IMR-90 (cell line): ENCODE data around the gene WNT4. TPM values are rescaled to one million over a fixed set of nuclear protein-coding genes. Genes with fewer than 3 reads are reported as not detected.

Source experiments
- ATAC-seq: fragments of 200-7000 bp; cut with Tn5 transposase; 2 replicates; pipeline ENCODE4 v1.9.1; 2020; ENCODE audit warnings: low read depth, mild to moderate bottlenecking, moderate library complexity
- BruUV-seq: library from RNA; stranded (reverse); fragments of 400-500 nt; replicated peaks from 2 replicates; lab custom pipeline; 2021; lab: Mats Ljungman, UMichigan
- CTCF ChIA-PET: fragments of 300-600 bp; formaldehyde crosslinking; extraction: SDS; loops from one replicate; lab custom pipeline; 2021; ENCODE audit warnings: antibody characterized with exemption; lab: Yijun Ruan, JAX
- POLR2A ChIA-PET: fragments of 300-600 bp; sonication (Branson Sonifier 250); formaldehyde crosslinking; loops from one replicate; lab custom pipeline; 2022; ENCODE audit warnings: antibody characterized with exemption; ENCODE audit not compliant: unreplicated experiment; lab: Charles Lee
- DNase-seq: peaks from one replicate; pipeline ENCODE4 v3.0.0; 2013
- H2AFZ ChIP-seq: replicated peaks from 2 replicates; pipeline ENCODE3; 2013; ENCODE audit warnings: low read length, mild to moderate bottlenecking; ENCODE audit not compliant: poor library complexity
- H2AK5ac ChIP-seq: 2 replicates; pipeline ENCODE4 v1.6.1; 2013; ENCODE audit warnings: low read depth, low read length, inconsistent platforms
- H2AK9ac ChIP-seq: replicated peaks from 2 replicates; pipeline ENCODE3; 2013; ENCODE audit warnings: mild to moderate bottlenecking, low read depth, low read length, moderate library complexity; ENCODE audit not compliant: poor library complexity
- H2BK120ac ChIP-seq: 2 replicates; pipeline ENCODE4 v1.6.1; 2013; ENCODE audit warnings: low read depth, low read length, inconsistent platforms
- H2BK15ac ChIP-seq: 3 replicates; pipeline ENCODE4 v1.6.1; 2013; ENCODE audit warnings: low read depth, low read length, inconsistent platforms
- H2BK20ac ChIP-seq: 2 replicates; pipeline ENCODE4 v1.6.1; 2013; ENCODE audit warnings: low read depth, mild to moderate bottlenecking, inconsistent platforms, low read length, moderate library complexity
- H2BK5ac ChIP-seq: 2 replicates; pipeline ENCODE4 v1.6.1; 2013; ENCODE audit warnings: mild to moderate bottlenecking, low read depth, low read length, inconsistent platforms; ENCODE audit not compliant: poor library complexity, severe bottlenecking
- H3K14ac ChIP-seq: replicated peaks from 2 replicates; pipeline ENCODE4 v1.6.1; 2013; ENCODE audit warnings: low read depth, low read length, inconsistent platforms
- H3K18ac ChIP-seq: 2 replicates; pipeline ENCODE4 v1.6.1; 2013; ENCODE audit warnings: low read depth, low read length, control low read depth
- H3K23ac ChIP-seq: 2 replicates; pipeline ENCODE4 v1.6.1; 2013; ENCODE audit warnings: low read depth, low read length, inconsistent platforms
- H3K27ac ChIP-seq: 2 replicates; pipeline ENCODE4 v1.5.1; 2013; ENCODE audit warnings: mild to moderate bottlenecking, control low read depth, low read length; ENCODE audit not compliant: insufficient read depth
- H3K27me3 ChIP-seq: 2 replicates; pipeline ENCODE4 v1.6.1; 2013; ENCODE audit warnings: low read length; ENCODE audit not compliant: control insufficient read depth, insufficient read depth
- H3K36me3 ChIP-seq: 2 replicates; pipeline ENCODE4 v1.6.1; 2013; ENCODE audit warnings: low read length, mixed read lengths; ENCODE audit not compliant: control insufficient read depth, insufficient read depth
- H3K4ac ChIP-seq: 2 replicates; pipeline ENCODE4 v1.6.1; 2013; ENCODE audit warnings: low read depth, low read length, inconsistent platforms
- H3K4me1 ChIP-seq: 2 replicates; pipeline ENCODE4 v1.6.1; 2013; ENCODE audit warnings: low read length, mixed read lengths; ENCODE audit not compliant: control insufficient read depth, insufficient read depth
- H3K4me2 ChIP-seq: 2 replicates; pipeline ENCODE4 v1.6.1; 2013; ENCODE audit warnings: low read depth, mild to moderate bottlenecking, control low read depth, low read length, moderate library complexity
- H3K4me3 ChIP-seq: 2 replicates; pipeline ENCODE4 v1.5.1; 2013; ENCODE audit warnings: low read depth, mild to moderate bottlenecking, control low read depth, low read length, moderate library complexity; ENCODE audit not compliant: insufficient read depth
- H3K56ac ChIP-seq: 2 replicates; pipeline ENCODE4 v1.6.1; 2013; ENCODE audit warnings: low read length, inconsistent platforms; ENCODE audit not compliant: insufficient read depth; ENCODE audit errors: extremely low read depth
- H3K79me1 ChIP-seq, 2 experiments: 2 replicates each; pipeline ENCODE4 v1.6.1; 2013; ENCODE audit warnings: low read length in 2 of 2, inconsistent platforms in 1 of 2, low read depth in 1 of 2
- H3K9ac ChIP-seq: 2 replicates; pipeline ENCODE4 v1.6.1; 2013; ENCODE audit warnings: low read depth, low read length, control low read depth
- H3K9me1 ChIP-seq: 2 replicates; pipeline ENCODE4 v1.6.1; 2013; ENCODE audit warnings: low read length, inconsistent platforms; ENCODE audit not compliant: insufficient read depth
- H3K9me3 ChIP-seq: 2 replicates; pipeline ENCODE4 v1.6.1; 2013; ENCODE audit warnings: low read length; ENCODE audit not compliant: control insufficient read depth, insufficient read depth
- H4K20me1 ChIP-seq: 2 replicates; pipeline ENCODE4 v1.6.1; 2013; ENCODE audit warnings: low read length, inconsistent platforms; ENCODE audit not compliant: insufficient read depth
- H4K5ac ChIP-seq: 2 replicates; pipeline ENCODE4 v1.6.1; 2013; ENCODE audit warnings: mild to moderate bottlenecking, low read depth, low read length, control low read depth
- H4K8ac ChIP-seq, 2 experiments: 2 replicates each; pipeline ENCODE4 v1.6.1; 2013; ENCODE audit warnings: low read depth in 2 of 2, low read length in 2 of 2, control low read depth in 1 of 2, inconsistent platforms in 1 of 2
- H4K91ac ChIP-seq: 2 replicates; pipeline ENCODE4 v1.6.1; 2013; ENCODE audit warnings: low read depth, low read length, inconsistent platforms; ENCODE audit not compliant: insufficient read depth
- BHLHE40 ChIP-seq: fragments of 150-350 bp; IDR thresholded peaks from 2 replicates; pipeline ENCODE4 v1.6.1; 2016; ENCODE audit warnings: mild to moderate bottlenecking, low read depth, low read length
- CEBPB ChIP-seq: IDR thresholded peaks from 2 replicates; pipeline ENCODE4 v1.6.1; 2012; ENCODE audit warnings: low read depth, low read length, improper control_type of control experiment
- CHD1 ChIP-seq: IDR thresholded peaks from 2 replicates; pipeline ENCODE4 v1.6.1; 2012; ENCODE audit warnings: low read depth, low read length, improper control_type of control experiment
- CTCF ChIP-seq: conservative IDR thresholded peaks from 2 replicates; pipeline ENCODE4 v1.5.1; 2012; ENCODE audit warnings: mild to moderate bottlenecking, low read depth, low read length, improper control_type of control experiment
- FOS ChIP-seq: fragments of 150-350 bp; IDR thresholded peaks from 2 replicates; pipeline ENCODE4 v1.6.1; 2016; ENCODE audit warnings: low read depth, low read length
- MAFK ChIP-seq: IDR thresholded peaks from 2 replicates; pipeline ENCODE4 v1.6.1; 2012; ENCODE audit warnings: low read depth, low read length, improper control_type of control experiment
- MXI1 ChIP-seq: IDR thresholded peaks from 2 replicates; pipeline ENCODE4 v1.6.1; 2012; ENCODE audit warnings: low read depth, mild to moderate bottlenecking, low read length, moderate library complexity, borderline replicate concordance
- RAD21 ChIP-seq: IDR thresholded peaks from 2 replicates; pipeline ENCODE4 v1.6.1; 2012; ENCODE audit warnings: low read length, improper control_type of control experiment
- SMC3 ChIP-seq: fragments of 150-350 bp; IDR thresholded peaks from 2 replicates; pipeline ENCODE4 v1.6.1; 2016; ENCODE audit warnings: low read depth, mild to moderate bottlenecking, antibody characterized with exemption, low read length, moderate library complexity
- USF2 ChIP-seq: fragments of 150-350 bp; IDR thresholded peaks from 2 replicates; pipeline ENCODE4 v1.6.1; 2017; ENCODE audit warnings: mild to moderate bottlenecking, antibody characterized with exemption, low read length, low read depth
- WGBS, 2 experiments: methylation state at CpG; one replicate each; pipeline versions ENCODE4 v1.1.5 to v1.1.7; 2013; ENCODE audit warnings: missing lambda C conversion rate in 2 of 2; ENCODE audit not compliant: insufficient read length in 1 of 2; ENCODE audit errors: extremely low coverage in 2 of 2; 5-methylcytosine and 5-hydroxymethylcytosine counted together
- dilution Hi-C: fragments of 300-500 bp; cut with HindIII; formaldehyde crosslinking; loops from one replicate; pipeline ENCODE4 v1.14.3; 2018; ENCODE audit warnings: low sequenced_read_pairs; ENCODE audit not compliant: unreplicated experiment
- in situ Hi-C: fragments of 300-500 bp; cut with MboI; formaldehyde crosslinking; loops from 3 replicates; pipeline ENCODE4 v1.14.3; 2019; ENCODE audit warnings: low sequenced_read_pairs, inconsistent platforms, mixed read lengths
- intact Hi-C: fragments of 100-400 bp; cut with micrococcal nuclease; formaldehyde crosslinking; loops from 2 replicates; pipeline ENCODE4 v1.10.0; 2022
- polyA plus RNA-seq, 3 experiments: library from polyadenylated mRNA; depleted of rRNA; stranded (reverse); fragments of >200 nt; gene quantifications; 2 replicates each; pipeline ENCODE4 v1.2.3, GENCODE V29; 2012; ENCODE audit warnings: low replicate concordance in 1 of 3
- total RNA-seq: library from RNA; depleted of rRNA; stranded (reverse); fragments of >200 nt; gene quantifications from 2 replicates; pipeline ENCODE4 v1.2.3, GENCODE V29; 2012

WNT4 gene
- total and polyA plus RNA-seq, 2 of the 4 experiments (the other 2 are of a cell fraction), result not detected

- Histone ChIP-seq H3K9me3 (no peaks in the 10 kb centered on the region), H3K9me1 (peaks cover 10% of the 10 kb centered on the region), H3K56ac (no peak overlapping the region), H2AFZ (no peak overlapping the region), H2BK5ac (no peak overlapping the region), H2AK5ac (no peak overlapping the region), H4K91ac (no peak overlapping the region), H2BK20ac (no peak overlapping the region), H4K8ac (no peak overlapping the region), H3K79me1 (peaks cover 0 to 42% of the 10 kb centered on the region in 2 experiments; a peak in 2 of 4 replicates), H2BK15ac (no peak overlapping the region), H3K27me3 (no peaks in the 10 kb centered on the region), H3K14ac (no peak overlapping the region), H3K4me3 (no peak overlapping the region), H3K18ac (no peak overlapping the region), H2AK9ac (no peak overlapping the region), H4K5ac (no peak overlapping the region), H3K9ac (no peak overlapping the region), H3K4me2 (no peak overlapping the region), H4K20me1 (peaks cover 100% of the 10 kb centered on the region), H3K23ac (no peak overlapping the region), H3K4ac (no peak overlapping the region), H3K27ac (no peak overlapping the region), H3K4me1 (peaks cover 18% of the 10 kb centered on the region), H3K36me3 (peaks cover 14% of the 10 kb centered on the region), H2BK120ac (no peak overlapping the region)
- dilution Hi-C loops (no loop called here), in situ Hi-C loops (no loop called here), intact Hi-C loops (no loop called here)
- DNase-seq, result no peak
- no peak for ATAC-seq
- ChIA-PET POLR2A (no interaction called here), CTCF (no interaction called here)
- WGBS, 2 experiments, result no CpG with 5 or more reads among the region's 2 CpGs
- TF ChIP-seq SMC3, result no peak
- no peak for TF ChIP-seq CEBPB
- no peak for TF ChIP-seq BHLHE40
- TF ChIP-seq CTCF, result no peak
- TF ChIP-seq FOS, result no peak
- no peak for TF ChIP-seq RAD21
- TF ChIP-seq CHD1, result no peak
- no peak for TF ChIP-seq MAFK
- TF ChIP-seq USF2, result no peak
- no peak for TF ChIP-seq MXI1
- BruUV-seq, result no TSS peak
These were observed 67.2 kb downstream of the WNT4 start for GRCh38 chr1:22075718-22076117.
